NAMALWA (cell line): ENCODE data around the gene HSP90AA1.
"Not testable (repeated sequence)": the region's sequence is repeated elsewhere in the genome, so short reads cannot be mapped to it uniquely, and the experiment has no call there.

Experiments used
- DNase-seq: peaks from one replicate; pipeline ENCODE4 v3.0.0-alpha.2; 2015; ENCODE audit warnings: low spot score

Gene HSP90AA1

GRCh38 chr14:102094101-102094500, 7.3 kb upstream of the HSP90AA1 start:
- DNase-seq = no peak

GRCh38 chr14:102092806-102093205, 6.0 kb upstream of the HSP90AA1 start:
- DNase-seq = no peak

GRCh38 chr14:102090713-102091112, 3.9 kb upstream of the HSP90AA1 start:
- no peak for DNase-seq

- no peak for DNase-seq
Measured at GRCh38 chr14:102089621-102090343, 2.9 kb upstream of the HSP90AA1 start.

- DNase-seq = peak; percentile 75
Measured at GRCh38 chr14:102088012-102088792, 1.4 kb upstream of the HSP90AA1 start.

- no peak for DNase-seq
Measured at GRCh38 chr14:102087762-102088011, 843 bp upstream of the HSP90AA1 start.

- no peak for DNase-seq
Measured at GRCh38 chr14:102086709-102086971, 204 bp downstream of the HSP90AA1 start.

GRCh38 chr14:102085948-102086708, 716 bp downstream of the HSP90AA1 start:
- peak; percentile 65 for DNase-seq

- no peak for DNase-seq
Measured at GRCh38 chr14:102085488-102085887, 1.4 kb downstream of the HSP90AA1 start.

GRCh38 chr14:102084931-102085330, 1.9 kb downstream of the HSP90AA1 start:
- no peak for DNase-seq

GRCh38 chr14:102084522-102084921, 2.3 kb downstream of the HSP90AA1 start:
- DNase-seq = not testable (repeated sequence)

GRCh38 chr14:102081231-102082080, 5.4 kb downstream of the HSP90AA1 start:
- DNase-seq = no peak

- DNase-seq = no peak
Measured at GRCh38 chr14:102080183-102081080, 6.4 kb downstream of the HSP90AA1 start.

- DNase-seq = peak; percentile 46
Measured at GRCh38 chr14:102079700-102079979, 7.2 kb downstream of the HSP90AA1 start.

- peak; percentile 45 for DNase-seq
Measured at GRCh38 chr14:102078831-102079699, 7.8 kb downstream of the HSP90AA1 start.

- DNase-seq = not testable (repeated sequence)
Measured at GRCh38 chr14:102078361-102078791, 8.5 kb downstream of the HSP90AA1 start.

- peak; percentile 42 for DNase-seq
Measured at GRCh38 chr14:102077382-102077709, 9.5 kb downstream of the HSP90AA1 start.

- DNase-seq = no peak
Measured at GRCh38 chr14:102075155-102075554, 11.7 kb downstream of the HSP90AA1 start.

GRCh38 chr14:102074415-102074964, 12.4 kb downstream of the HSP90AA1 start:
- DNase-seq = no peak

- DNase-seq = no peak
Measured at GRCh38 chr14:102071283-102071998, 15.4 kb downstream of the HSP90AA1 start.
